ENCODE measurements around the gene MAPK4.
"Not testable (repeated sequence)": the region's sequence is repeated elsewhere in the genome, so short reads cannot be mapped to it uniquely, and the experiment has no call there.

MAPK4 gene

GRCh38 chr18:50680966-50681365 is 121.1 kb downstream of the MAPK4 start:
- no peak for DNase-seq (ENCODE audit: low read depth)

- DNase-seq (ENCODE audit: low read depth), result no peak
These were observed 123.0 kb downstream of the MAPK4 start for GRCh38 chr18:50682852-50683251.

- no peak for DNase-seq (ENCODE audit: low read depth)
These were observed 126.5 kb downstream of the MAPK4 start for GRCh38 chr18:50686409-50686808.

- DNase-seq (ENCODE audit: low read depth), result no peak
These were observed 127.6 kb downstream of the MAPK4 start for GRCh38 chr18:50687491-50687890.

- no peak for DNase-seq (ENCODE audit: low read depth)
These were observed 129.7 kb downstream of the MAPK4 start for GRCh38 chr18:50689578-50689977.

- DNase-seq (ENCODE audit: low read depth), result no peak
These were observed 134.3 kb downstream of the MAPK4 start for GRCh38 chr18:50694147-50694546.

- DNase-seq (ENCODE audit: low read depth), result no peak
These were observed 135.7 kb downstream of the MAPK4 start for GRCh38 chr18:50695431-50696176.

GRCh38 chr18:50696436-50696835 is 136.5 kb downstream of the MAPK4 start:
- DNase-seq (ENCODE audit: low read depth), result no peak

- DNase-seq (ENCODE audit: low read depth), result no peak
These were observed 137.0 kb downstream of the MAPK4 start for GRCh38 chr18:50696929-50697328.

GRCh38 chr18:50697509-50697908 is 137.6 kb downstream of the MAPK4 start:
- no peak for DNase-seq (ENCODE audit: low read depth)

- DNase-seq (ENCODE audit: low read depth), result no peak
These were observed 140.6 kb downstream of the MAPK4 start for GRCh38 chr18:50700245-50701165.

GRCh38 chr18:50704357-50704940 is 144.6 kb downstream of the MAPK4 start:
- peak; percentile 7 for DNase-seq (ENCODE audit: low read depth)

GRCh38 chr18:50706199-50706598 is 146.3 kb downstream of the MAPK4 start:
- no peak for DNase-seq (ENCODE audit: low read depth)

- DNase-seq (ENCODE audit: low read depth), result no peak
These were observed 146.8 kb downstream of the MAPK4 start for GRCh38 chr18:50706651-50707050.

GRCh38 chr18:50707297-50707696 is 147.4 kb downstream of the MAPK4 start:
- not testable (repeated sequence) for DNase-seq (ENCODE audit: low read depth)

GRCh38 chr18:50707855-50708469 is 148.1 kb downstream of the MAPK4 start:
- peak; percentile 28 for DNase-seq (ENCODE audit: low read depth)

GRCh38 chr18:50709193-50709592 is 149.3 kb downstream of the MAPK4 start:
- no peak for DNase-seq (ENCODE audit: low read depth)

GRCh38 chr18:50711386-50711785 is 151.5 kb downstream of the MAPK4 start:
- no peak for DNase-seq (ENCODE audit: low read depth)

- no peak for DNase-seq (ENCODE audit: low read depth)
These were observed 156.0 kb downstream of the MAPK4 start for GRCh38 chr18:50715919-50716318.

GRCh38 chr18:50716902-50717301 is 157.0 kb downstream of the MAPK4 start:
- no peak for DNase-seq (ENCODE audit: low read depth)

GRCh38 chr18:50717563-50717962 is 157.7 kb downstream of the MAPK4 start:
- no peak for DNase-seq (ENCODE audit: low read depth)
